Esophagus squamous epithelium (tissue), 4 donors: Measurements from ENCODE around the gene VPS26A.

Experiments used
- CTCF ChIP-seq, 6 experiments: fragments of 450-650 bp in 4 of 6; fragments of 200-600 bp in 2 of 6; sonication (generic) in 2 of 6; IDR thresholded peaks; one replicate each; pipeline ENCODE4 v1.5.1; 2016 to 2019; ENCODE audit warnings: antibody characterized with exemption in 6 of 6, mild to moderate bottlenecking in 4 of 6, moderate library complexity in 4 of 6
- POLR2A ChIP-seq, 4 donors: fragments of 450-650 bp; IDR thresholded peaks; one replicate each; pipeline ENCODE4 v1.6.1; 2017; ENCODE audit warnings: antibody characterized with exemption in 4 of 4, mild to moderate bottlenecking in 4 of 4, moderate library complexity in 3 of 4

- no peak for TF ChIP-seq CTCF (IDR thresholded peaks at IDR 0.05)
- TF ChIP-seq POLR2A (IDR thresholded peaks at IDR 0.05): no peak
These were observed 21.4 kb downstream of the VPS26A start for GRCh38 chr10:69145329-69145728.
